ENCODE results near the gene KCNT2.
A peak's percentile ranks its signal among the peaks of the same experiment; 100 is the strongest.
"Not testable (repeated sequence)": the region's sequence is repeated elsewhere in the genome, so short reads cannot be mapped to it uniquely, and the experiment has no call there.

The KCNT2 gene

GRCh38 chr1:196510451-196510850 is 97.8 kb downstream of the KCNT2 start (continued):
- no peak for TF ChIP-seq ZNF776 (tag by site-specific recombination; IDR thresholded peaks at IDR 0.05; ENCODE audit: borderline replicate concordance)

GRCh38 chr1:196504224-196504623 is 104.0 kb downstream of the KCNT2 start:
- POLR2A ChIA-PET; CTCF ChIA-PET; H3K4me3 ChIP-seq (ENCODE audit: low read depth, low read length); H3K36me3 ChIP-seq (ENCODE audit: control insufficient read depth in 2 of 2, insufficient read depth in 1 of 2, low read length in 2 of 2); H3K27ac ChIP-seq (ENCODE audit: extremely low read depth, low read depth, low read length); H3K9me3 ChIP-seq (ENCODE audit: control insufficient read depth, insufficient read depth, low read depth, low read length); H3K4me1 ChIP-seq (ENCODE audit: control insufficient read depth, insufficient read depth, low read length): not testable (repeated sequence)
- peak; percentile 63 for TF ChIP-seq ZNF146 (tag by site-specific recombination; IDR thresholded peaks at IDR 0.05)

- CTCF ChIA-PET: no interaction called here
- POLR2A ChIA-PET: no interaction called here
- no peaks in the 10 kb centered on the region for H3K4me1 ChIP-seq (ENCODE audit: control insufficient read depth, insufficient read depth, low read length)
Observed at GRCh38 chr1:196502437-196502836, 105.8 kb downstream of the KCNT2 start.

GRCh38 chr1:196501760-196502428 is 106.3 kb downstream of the KCNT2 start:
- Histone ChIP-seq H3K36me3 (ENCODE audit: control insufficient read depth in 2 of 2, insufficient read depth in 1 of 2, low read length in 2 of 2) (no peaks in the 10 kb centered on the region), H3K9me3 (ENCODE audit: control insufficient read depth, insufficient read depth, low read depth, low read length) (no peaks in the 10 kb centered on the region), H3K27ac (ENCODE audit: extremely low read depth, low read depth, low read length) (no peak overlapping the region), H3K4me3 (ENCODE audit: low read depth, low read length) (no peak overlapping the region), H3K4me1 (ENCODE audit: control insufficient read depth, insufficient read depth, low read length) (no peaks in the 10 kb centered on the region)
- ChIA-PET CTCF (no interaction called here), POLR2A (no interaction called here)
- TF ChIP-seq TCF7L2 (IDR thresholded peaks at IDR 0.05; ENCODE audit: borderline replicate concordance, low read depth, low read length) (no peak), ZNF148 (tag by site-specific recombination; IDR thresholded peaks at IDR 0.05; ENCODE audit: borderline replicate concordance) (no peak), ZNF292 (tag by site-specific recombination; IDR thresholded peaks at IDR 0.05; ENCODE audit: borderline replicate concordance, low read depth) (no peak), SCRT1 (tag by site-specific recombination; IDR thresholded peaks at IDR 0.05; ENCODE audit: borderline replicate concordance) (no peak), SP2 (tag by site-specific recombination; IDR thresholded peaks at IDR 0.05) (no peak), ZBTB26 (tag by site-specific recombination; optimal IDR thresholded peaks at IDR 0.05) (no peak), ZNF274 (IDR thresholded peaks at IDR 0.05; ENCODE audit: low read length) (no peak), ZNF274 (tag by site-specific recombination; IDR thresholded peaks at IDR 0.05; ENCODE audit: borderline replicate concordance) (no peak), ZNF792 (tag by site-specific recombination; IDR thresholded peaks at IDR 0.05) (no peak)

More at GRCh38 chr1:196502437-196502836, 105.8 kb downstream of the KCNT2 start:
- Histone ChIP-seq H3K36me3 (ENCODE audit: control insufficient read depth in 2 of 2, insufficient read depth in 1 of 2, low read length in 2 of 2) (no peaks in the 10 kb centered on the region), H3K4me3 (ENCODE audit: low read depth, low read length) (no peak overlapping the region), H3K27ac (ENCODE audit: extremely low read depth, low read depth, low read length) (no peak overlapping the region), H3K9me3 (ENCODE audit: control insufficient read depth, insufficient read depth, low read depth, low read length) (no peaks in the 10 kb centered on the region)
- TF ChIP-seq ZNF148 (tag by site-specific recombination; IDR thresholded peaks at IDR 0.05; ENCODE audit: borderline replicate concordance): no peak
